Mucosa of gallbladder (tissue), 1 donor: Measurements from ENCODE around the gene STK32C. TPM values are rescaled to one million over a fixed set of nuclear protein-coding genes. Genes with fewer than 3 reads are reported as not detected.
"Not testable (repeated sequence)": the region's sequence is repeated elsewhere in the genome, so short reads cannot be mapped to it uniquely, and the experiment has no call there.

Experiments used
- DNase-seq: peaks from one replicate; pipeline ENCODE4 v3.0.0-alpha.2; 2020; ENCODE audit warnings: low spot score
- total RNA-seq: library from RNA; stranded (reverse); gene quantifications from one replicate; pipeline ENCODE4 v1.2.1, GENCODE V29; 2021
- donor health status: DM: no; HTN: no; CAD: no.

STK32C gene
- total RNA-seq, 1 donor from 2014 or later: 23.8 TPM

DNA sequence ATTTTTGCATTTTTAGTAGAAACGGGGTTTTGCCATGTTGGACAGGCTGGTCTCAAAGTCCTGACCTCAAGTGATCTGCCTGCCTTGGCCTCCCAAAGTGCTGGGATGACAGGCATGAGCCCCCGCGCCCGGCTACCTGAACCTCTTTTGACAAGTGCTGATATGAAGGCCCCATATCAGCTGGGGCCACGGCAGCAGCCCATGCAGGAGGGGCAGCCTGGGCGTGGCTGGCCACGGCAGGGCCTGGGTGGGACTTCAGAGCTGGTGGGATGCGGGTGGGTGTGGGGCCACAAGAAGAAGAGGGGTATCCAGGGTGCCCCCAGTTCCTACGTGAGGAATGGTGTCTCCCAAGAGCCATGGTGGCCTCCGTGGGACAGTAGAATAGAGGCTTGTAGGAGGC lies 31.1 kb upstream of the STK32C start:
- no peak for DNase-seq

DNA sequence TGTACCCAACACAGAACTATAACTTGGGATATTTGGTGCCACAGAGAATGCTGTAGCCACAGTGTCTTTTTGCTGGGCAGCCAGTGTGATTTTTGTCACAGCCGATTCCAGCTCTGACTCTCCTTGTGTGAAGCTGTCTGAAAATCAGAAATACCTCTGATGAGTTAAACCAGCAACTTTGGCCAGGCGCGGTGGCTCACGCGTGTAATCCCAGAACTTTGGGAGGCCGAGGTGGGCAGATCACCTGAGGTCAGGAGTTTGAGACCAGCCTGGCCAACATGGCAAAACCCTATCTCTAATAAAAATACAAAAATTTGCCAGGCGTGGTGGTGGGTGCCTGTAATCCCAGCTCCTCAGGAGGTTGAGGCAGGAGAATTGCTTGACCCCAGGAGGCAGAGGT lies 30.1 kb upstream of the STK32C start:
- not testable (repeated sequence) for DNase-seq

DNA sequence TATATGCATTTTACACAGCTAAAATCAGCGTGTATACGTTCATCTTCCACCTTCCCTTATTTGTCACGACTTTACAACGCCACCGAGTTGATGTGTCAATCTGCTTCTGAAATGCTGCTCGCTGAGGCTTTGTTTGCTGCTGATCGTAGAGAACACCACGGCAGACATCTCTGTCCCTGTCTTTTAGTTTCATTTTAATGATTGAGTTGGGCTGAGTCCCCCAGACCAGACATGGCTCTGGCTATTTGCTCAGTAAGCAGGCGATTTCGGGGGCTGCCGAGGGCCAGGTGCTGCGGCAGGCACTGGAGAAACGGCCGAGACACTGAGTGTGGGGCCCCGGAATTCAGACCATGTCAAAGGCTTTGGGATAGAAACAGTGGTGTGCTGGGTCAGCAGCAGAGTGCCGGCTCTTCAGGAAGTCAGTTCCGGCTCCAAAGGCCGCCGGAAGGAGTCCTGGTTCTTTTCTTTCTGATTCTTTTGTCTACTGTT lies 29.2 kb upstream of the STK32C start:
- DNase-seq: no peak

DNA sequence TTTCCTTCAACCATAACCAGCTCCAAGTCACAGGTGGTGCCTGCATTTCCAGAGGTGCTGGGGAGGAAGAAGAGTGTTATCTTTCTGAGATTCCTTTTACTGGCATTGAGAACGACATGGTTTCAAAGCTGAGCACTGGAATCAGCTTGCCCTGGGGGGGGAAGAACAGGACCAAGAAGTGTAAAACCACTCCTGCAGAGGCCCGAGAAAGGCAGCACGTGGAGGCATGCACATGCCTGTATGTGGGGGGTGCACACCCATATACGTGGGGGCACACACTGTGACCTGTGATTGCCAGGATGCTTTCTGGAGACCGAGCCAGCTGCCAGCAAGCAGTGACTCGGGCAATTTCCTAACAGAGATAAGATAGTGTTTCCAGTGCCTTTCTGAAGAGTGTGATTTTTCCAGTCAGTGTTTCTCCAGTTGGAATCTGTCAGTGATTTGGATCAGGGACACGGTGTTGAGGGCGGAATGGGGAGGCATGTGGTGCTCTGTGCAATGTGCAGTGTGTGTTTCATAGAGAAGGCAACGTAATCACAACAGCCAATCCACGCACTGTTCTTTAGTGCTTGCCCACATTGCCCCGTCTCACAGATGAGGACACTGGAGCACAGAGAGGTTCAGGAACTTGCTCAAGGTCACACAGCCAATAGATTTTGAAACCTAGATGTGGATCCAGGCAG lies 28.5 kb upstream of the STK32C start:
- DNase-seq: no peak

DNA sequence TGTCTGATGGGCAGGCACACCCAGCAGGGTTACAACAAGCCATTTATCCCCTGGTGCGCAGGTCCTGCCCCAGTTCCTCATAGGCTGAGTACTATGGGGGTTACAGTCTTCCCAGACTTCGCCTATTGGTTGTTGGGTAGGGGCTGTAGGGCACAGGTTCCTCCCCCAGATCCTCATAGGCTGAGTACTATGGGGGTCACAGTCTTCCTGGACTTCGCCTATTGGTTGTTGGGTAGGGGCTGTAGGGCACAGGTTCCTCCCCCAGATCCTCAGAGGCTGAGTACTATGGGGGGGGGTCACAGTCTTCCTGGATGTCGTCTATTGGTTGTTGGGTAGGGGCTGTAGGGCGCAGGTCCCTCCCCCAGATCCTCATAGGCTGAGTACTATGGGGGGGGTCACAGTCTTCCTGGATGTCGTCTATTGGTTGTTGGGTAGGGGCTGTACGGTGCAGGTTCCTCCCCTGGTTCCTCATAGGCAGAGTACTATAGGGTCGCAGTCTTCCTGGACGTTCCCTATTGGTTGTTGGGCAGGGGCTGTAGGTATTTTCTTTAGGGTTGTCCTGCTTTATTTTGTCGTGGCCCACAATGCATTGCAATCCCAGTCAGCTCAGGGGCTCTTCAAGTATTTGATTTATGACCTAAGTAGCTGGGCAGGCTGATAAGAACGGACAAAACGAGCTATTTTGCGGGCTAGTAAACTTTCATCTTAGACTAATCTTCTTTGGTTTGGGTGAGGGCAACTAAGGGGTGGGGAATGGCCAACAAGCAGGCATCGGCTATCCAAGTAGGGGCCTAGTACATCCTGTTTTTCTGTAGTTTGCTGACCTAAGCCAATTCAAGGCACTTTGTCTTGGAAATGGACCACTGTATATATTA lies 27.7 kb upstream of the STK32C start:
- DNase-seq: peak; percentile 51

DNA sequence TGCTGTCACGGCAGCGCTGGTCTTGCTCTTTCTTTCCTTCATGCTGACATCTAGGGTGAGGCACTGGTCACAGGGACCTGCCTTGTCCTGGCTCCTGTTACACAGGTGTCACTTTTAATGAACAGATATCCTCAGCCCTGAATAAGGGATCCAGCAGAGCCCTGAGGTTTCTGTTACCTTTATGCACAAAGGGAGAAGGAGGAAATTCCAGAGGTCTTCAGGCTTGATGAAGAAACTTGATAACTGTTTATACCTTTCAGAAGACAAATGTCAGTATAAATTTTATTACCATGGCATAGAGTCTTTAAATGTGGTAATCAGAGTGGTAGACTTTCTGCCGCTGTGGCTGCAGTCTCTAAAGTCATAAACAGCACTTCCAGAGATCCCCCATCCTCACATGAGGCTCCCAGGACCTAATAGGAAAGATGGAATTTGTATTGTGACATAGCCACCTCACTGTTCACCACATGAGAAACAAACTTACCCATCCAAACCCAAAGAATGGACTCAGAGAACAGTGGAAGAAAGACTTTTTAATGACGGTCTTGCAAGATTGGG lies 27.0 kb upstream of the STK32C start:
- no peak for DNase-seq

DNA sequence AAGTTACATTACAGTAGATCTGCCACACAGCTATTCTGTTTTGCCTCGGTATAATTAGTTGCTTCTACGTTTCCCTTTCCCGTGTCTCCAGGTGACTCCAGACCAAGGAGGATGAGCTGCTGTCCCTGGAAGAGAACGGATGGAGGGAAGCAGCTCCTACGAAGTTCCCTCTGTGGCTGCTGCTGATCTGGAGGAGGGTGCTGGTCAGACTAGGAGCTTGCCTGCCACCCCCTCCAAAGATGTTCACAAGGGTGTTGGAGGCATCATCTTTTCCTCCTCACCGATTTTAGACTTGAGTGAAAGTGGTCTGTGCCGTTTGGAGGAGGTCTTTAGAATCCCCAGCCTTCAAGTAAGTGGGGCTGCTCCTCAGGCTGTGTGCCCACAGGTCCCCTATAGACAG lies 25.6 kb upstream of the STK32C start:
- no peak for DNase-seq

DNA sequence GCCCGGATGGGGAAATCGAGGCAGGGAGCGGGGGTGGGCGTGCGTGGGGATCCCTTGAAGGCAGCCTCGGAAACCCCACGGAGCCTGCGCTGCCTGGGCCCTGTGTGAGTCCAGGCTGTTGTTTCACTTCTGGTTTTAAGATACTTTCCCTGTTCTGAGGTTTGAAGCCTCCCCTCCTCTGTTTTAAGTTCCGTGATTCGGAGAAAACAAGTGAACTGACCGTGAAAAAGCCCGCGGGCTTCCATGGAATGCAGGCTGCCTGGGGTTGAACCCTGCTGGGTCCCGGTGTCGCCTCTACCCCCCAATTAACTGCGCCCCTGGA lies 24.6 kb upstream of the STK32C start:
- DNase-seq: no peak

DNA sequence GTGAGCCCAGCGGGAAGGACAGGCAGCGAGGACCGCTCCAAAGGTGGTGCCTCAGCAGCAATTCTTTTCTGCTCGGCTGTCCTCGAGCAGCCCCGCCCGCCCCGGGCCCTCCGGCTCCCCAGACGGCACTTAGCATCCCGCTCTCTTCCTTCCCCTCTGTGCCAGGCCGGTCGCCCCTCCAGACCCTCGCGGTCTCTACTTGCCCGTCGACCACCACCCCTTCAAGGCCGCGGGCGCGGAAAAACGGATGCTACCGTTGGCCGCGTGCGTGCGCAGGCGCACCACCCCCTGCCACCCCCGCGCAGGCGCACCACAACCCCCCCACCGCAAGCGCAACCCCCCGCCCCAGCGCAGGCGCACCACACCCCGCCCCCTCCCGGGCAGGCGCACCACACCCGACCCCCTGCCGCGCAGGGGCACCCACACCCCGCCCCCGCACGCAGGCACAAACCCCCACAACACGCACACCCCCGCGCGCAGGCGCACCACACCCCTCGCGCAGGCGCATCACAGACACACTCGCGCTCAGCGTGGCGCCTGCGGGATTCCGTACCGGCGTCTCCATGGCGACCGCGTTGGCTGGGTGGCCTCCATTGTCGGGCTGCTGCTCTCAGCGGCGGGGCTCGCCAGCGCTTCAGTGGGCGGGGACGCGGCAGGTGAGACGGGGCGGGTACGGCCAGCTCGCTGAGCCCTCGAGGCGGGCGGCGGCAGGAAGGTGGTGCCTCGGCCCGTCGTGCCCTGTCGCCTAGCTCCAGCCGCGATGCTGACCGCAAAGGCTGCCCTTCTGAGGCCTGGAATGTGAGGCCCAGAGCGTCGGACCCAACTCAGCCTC lies 24.1 kb upstream of the STK32C start, which contains the start of gene LRRC27:
Gene LRRC27 (plus strand): TSS at position 593 of the 832 bp plus-strand sequence. CDS start 1,332 bp downstream, outside the sequence.
- peak; percentile 99 for DNase-seq

DNA sequence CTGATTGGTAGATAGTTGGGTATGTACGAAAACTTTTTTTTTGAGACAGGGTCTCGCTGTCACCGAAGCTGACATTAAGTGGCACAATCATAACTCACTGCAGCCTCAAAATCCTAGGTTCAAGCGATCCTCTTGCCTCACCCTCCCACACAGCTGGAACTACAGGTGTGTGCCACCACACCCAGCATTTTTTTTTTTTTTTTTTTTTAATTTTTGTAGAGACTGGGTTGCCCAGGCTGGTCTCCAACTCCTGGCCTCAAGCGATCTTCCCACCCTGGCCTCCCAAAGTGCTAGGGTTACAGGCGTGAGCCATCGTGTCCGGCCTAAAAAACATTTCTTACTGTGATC lies 22.7 kb upstream of the STK32C start:
- no peak for DNase-seq

DNA sequence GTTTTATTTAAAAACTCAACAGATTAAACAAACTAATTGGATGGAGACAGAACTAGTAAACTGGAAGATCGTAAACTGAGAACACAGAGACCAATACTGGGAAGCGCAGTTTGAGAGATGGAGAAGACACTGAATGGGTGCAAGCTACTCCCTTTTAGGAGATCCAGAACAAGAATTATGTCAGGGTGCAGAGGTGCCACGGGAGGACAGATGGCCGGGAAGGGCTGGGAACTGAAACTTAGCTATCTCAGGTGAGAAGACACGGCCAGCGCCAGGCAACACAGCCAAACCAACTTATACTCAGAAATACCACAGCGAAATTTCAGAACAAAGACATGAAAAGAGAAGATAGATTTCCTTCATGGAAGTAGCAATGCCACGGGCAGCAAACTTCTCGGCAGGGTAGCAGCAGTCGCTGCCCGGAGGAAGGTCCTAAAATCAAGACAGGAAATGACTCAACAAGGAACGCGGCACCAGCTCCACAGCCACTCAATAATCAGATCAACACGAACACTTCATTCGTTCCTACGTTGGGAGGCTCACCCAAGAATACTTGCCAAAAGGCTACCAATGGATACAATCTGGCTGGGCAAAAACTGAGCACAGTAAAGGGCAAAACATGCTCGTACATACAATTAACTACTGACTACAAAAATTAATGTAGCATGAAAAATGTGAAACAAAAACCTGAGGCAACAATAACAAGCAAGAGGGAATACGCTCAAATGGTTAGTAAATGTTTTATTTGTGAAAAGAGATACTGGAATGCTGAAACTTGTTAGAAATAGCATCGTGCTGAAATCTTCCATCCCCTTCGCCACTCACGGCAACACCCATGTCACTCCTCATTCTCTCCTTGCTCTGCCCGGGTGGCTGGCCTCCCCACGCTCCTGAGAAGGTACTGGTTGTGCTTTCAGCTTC lies 22.1 kb upstream of the STK32C start:
- DNase-seq: no peak

DNA sequence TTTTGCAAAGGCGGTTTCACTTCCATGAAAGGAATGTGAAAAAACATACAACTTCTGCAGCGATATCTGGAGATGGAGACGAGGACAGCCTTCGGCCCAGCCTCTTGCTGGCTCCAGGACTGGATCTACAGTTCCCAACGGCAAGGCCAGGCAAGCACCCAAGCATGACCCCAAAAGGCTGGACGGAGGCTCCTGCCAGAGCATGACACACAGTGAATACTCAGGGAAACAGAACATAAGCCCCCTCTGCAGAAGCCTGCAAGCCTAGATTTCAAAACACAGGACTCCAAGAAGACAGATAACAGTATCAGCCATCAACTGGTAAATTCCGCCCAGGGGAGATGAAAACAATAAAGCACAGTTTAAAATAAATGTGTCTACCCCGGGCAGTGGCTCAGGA lies 21.0 kb upstream of the STK32C start:
- no peak for DNase-seq

DNA sequence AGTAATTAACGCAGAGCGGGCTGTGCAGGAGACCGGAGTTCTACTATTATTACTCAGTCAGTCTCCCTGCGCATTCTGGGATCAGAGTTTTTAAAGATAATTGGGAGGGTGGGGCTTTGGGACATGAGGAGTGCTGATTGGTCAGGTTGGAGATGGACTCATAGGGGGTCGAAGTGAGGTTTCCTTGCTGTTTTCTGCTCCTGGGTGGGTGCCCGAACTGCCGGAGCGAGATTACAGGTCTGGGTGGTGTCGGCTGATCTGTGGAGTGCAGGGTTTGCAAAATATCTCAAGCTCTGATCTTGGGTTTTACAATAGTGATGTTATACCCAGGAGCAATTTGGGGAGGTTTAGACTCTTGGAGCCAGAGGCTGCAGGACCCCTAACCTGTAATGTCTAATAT lies 20.4 kb upstream of the STK32C start:
- DNase-seq: no peak

DNA sequence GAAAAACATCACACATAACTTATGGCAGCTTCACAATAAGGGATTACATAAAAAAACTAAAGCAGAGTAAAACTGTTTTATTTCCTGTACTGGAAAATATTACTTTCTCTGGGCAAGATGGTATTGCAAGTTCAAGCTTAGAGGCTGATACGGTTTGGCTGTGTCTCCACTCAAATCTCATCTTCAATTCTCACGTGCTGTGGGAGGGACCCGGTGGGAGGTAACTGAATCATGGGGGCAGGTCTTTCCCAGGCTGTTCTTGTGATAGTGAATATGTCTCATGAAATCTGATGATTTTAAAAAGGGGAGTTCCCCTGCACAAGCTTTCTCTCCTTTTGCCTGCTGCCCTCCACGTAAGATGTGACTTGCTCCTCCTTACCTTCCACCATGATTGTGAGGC lies 19.2 kb upstream of the STK32C start:
- no peak for DNase-seq

DNA sequence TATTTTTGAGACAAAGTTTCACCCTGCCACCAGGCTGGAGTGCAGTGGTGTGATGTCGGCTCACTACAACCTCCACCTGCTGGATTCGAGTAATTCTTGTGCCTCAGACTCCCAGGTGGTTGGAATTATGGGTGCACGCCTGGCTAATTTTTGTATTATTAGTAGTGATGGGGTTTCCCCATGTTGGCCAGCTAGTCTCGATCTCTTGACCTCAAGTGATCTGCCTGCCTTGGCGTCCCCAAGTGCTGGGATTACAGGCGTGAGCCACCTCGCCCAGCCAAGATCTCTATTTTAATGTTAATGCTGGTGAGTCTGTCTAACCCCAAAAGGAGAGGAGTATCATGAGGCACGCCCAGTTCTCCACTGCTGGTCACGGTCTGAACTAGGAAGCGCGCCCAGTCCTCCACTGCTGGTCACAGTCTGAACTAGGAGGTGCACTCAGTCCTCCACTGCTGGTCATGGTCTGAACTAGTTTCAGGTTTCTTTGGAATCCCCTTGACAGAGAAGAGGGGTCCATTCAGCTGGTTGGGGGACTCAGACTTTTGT lies 18.7 kb upstream of the STK32C start:
- no peak for DNase-seq

DNA sequence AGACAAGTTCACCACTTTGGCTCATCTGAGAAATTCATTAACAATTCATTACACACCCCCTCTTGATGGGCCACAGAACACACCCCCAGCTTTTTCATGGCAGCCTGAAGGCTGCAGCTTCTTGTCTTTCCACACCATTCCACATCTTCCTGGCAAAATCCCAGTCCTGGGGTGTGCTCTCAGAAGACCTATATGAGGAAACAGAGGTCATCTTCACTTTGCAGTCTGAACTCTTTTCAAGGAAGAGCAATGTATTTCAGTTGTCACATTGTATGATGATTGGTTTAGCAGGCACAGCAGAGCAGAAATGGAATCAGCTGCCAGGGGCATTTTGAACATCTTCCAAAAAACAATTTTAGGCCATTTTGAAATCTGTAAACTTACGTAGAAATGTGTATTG lies 16.4 kb upstream of the STK32C start:
- DNase-seq: no peak

DNA sequence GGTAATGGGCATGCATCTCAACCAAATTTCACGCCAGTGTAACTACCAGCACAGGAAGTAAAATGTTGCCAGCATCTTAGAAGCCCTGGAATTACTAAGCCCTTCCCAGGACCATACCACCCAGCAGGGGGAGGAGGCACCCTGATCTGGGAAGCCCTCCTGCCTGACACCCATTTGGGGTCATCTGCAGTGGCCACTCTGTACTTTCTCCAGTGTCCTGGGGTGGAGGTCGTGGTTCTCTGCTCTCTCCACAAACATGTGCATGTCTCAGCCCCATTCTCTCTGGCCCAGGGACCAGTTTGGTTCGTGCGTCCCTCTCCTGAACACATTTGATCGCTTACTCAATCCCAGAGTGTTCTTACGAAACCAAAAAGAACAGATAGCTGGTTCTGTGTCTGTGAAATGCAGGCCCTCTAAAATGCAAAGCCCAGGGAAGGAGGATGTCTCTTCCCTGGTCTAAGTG lies 14.9 kb upstream of the STK32C start:
- DNase-seq: no peak

DNA sequence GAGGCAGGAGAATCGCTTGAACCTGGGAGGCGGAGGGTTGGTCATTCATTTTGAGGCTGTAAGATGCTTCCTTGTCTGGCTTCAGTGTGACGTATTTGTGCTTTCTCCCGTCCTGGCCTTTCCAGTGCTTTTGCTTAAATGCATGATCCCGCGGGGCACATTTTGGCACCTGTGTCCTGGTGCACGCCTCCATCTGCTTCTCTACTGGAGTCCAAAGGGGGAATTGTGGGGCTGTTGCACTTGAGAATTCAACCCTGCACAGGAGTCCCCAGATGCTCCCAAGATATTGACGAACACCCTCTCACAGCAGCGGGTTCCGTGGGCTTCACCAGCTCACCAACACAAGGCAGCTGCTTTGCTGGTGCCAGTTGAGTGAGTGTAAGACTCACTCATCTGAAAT lies 14.0 kb upstream of the STK32C start:
- DNase-seq: no peak

DNA sequence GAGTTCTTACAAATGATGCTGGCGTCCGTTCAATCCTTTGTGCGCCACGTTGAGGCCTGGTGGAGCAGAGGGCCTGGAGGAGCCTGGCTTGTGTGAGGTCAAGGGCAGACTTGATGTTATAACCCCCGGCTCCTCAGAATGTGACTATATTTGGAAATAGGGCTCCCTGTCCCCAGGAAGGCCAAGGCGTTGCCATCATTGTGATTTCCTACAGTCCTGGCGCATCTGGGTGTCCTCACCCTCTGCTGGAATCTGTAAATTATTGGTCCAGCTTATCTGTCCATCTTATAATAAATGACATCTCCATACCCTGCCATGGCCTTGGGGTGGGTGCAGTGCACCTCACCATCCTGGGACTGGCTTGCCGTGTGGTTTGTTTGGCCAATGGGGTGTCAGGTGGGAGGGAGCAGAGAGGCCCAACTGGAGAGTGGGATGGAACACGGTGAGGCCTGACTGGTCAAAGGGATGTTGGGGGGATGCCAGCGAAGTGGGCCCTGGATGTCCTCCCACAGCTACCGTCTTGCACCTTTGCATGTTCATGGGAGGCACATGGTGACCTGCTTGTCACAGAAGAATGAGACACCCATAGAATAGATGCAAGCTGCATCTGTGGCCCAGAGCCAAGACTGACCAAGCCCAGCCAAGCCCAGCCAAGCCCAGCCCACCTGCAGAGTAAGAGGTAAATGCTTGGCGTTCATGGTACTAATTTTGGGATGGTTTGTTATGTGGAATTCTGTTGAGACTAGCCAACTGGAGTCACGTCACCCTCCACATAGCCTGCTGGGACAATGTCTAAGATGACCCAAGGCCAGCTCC lies 13.1 kb upstream of the STK32C start:
- DNase-seq: no peak
